HUDEP-2 (cell line): ENCODE results near the gene KLK13.

ENCODE experiments used
- DNase-seq, 76 experiments: peaks; one replicate each; lab custom pipeline; 2025; ENCODE audit not compliant: unreplicated experiment in 76 of 76; lab: John Stamatoyannopoulos, UW

Gene KLK13

DNA sequence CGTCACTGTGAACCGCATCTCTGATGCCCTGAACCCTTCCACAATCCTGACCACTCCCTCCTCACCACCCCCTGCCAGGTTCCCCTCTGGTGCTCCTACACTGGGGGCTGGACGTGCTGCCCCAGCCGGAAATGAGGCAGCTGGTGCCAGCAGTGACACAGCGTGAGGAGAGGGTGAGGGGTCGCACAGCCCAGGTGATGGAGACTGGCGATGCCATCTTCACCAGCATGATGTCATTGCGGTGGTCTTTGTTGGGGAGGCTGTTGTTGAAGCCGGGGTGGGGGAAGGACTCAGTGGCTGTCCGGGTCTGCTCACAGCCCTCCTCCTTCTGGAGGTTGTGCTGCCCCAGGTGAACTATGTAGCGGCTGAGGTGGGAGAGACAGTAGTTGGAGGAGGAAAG is 40.9 kb downstream of the KLK13 start:
- no peak for DNase-seq

DNA sequence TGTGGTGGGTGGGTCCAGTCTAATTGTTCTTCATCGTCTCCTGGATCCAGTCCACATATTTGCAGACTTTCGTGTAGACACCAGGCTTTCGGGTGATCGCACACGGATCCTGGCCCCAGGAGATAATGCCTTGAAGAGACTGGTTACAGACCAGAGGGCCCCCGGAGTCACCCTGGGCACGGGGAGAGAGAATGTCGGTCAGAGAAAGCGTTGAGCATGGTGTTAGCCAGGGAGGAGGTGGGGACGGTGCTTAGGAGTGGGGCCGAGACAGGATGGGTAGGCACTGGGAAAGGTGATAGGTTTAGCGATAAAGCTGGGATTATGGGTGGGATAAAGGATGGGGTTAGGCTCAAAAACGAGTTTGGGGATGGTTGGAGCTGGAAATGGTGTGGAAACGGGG is 42.4 kb downstream of the KLK13 start:
- DNase-seq = no peak

DNA sequence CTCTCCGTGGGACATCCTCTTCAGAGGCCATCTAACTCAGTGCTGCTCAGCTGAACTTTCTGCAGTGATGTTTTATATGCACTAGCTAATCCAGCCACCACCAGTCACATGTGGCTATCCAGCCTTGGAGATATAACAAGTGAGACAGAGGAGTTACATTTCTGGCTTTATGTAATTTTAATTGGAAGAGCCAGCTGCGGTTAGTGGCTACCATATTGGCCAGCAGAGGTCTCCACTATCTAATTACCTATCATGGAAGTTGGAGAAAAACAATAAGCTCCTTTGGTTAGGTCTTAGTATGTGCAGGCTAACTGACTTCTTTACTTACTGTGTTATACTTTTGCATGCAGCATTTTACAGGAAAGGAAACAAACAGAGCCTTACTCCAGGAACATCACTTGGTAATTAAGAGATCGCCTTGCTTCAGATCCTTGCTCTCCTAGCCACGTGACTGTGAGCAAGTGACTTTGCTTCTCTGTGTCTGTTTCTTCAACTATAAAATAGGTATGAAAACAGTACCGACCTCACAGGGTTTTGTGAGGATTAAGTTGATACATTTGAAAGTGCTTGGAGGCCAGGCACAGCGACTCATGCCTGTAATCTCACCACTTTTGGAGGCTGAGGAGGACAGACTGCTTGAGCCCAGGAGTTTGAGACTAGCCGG is 43.8 kb downstream of the KLK13 start:
- DNase-seq = peak in 27 of 76 experiments; percentile 2 to 64 (median 26)

DNA sequence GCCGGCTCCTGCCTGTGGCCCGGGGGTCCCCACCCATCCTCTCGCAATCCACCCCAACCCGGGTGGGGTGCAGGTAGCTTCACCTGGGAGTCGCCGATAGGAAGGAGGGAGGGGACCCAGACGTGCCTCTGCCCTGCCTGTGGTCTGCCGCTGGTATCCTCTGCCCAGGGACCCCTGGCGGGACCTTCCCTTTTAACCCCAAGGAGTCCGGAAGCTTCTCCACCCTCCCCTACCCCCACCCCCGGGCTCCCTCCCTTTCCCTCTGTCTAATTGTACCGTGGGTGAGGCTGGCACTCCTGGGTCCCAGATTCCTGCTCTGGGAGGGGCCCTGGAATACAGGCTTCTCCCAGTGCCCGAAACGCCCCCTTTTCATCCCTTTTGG is 45.4 kb downstream of the KLK13 start, which contains the start of gene KLK10:
Gene KLK10, minus strand, starts transcription at position 166 of the 382 bp plus-strand sequence. CDS start 579 bp downstream, outside the sequence.
- DNase-seq = no peak

DNA sequence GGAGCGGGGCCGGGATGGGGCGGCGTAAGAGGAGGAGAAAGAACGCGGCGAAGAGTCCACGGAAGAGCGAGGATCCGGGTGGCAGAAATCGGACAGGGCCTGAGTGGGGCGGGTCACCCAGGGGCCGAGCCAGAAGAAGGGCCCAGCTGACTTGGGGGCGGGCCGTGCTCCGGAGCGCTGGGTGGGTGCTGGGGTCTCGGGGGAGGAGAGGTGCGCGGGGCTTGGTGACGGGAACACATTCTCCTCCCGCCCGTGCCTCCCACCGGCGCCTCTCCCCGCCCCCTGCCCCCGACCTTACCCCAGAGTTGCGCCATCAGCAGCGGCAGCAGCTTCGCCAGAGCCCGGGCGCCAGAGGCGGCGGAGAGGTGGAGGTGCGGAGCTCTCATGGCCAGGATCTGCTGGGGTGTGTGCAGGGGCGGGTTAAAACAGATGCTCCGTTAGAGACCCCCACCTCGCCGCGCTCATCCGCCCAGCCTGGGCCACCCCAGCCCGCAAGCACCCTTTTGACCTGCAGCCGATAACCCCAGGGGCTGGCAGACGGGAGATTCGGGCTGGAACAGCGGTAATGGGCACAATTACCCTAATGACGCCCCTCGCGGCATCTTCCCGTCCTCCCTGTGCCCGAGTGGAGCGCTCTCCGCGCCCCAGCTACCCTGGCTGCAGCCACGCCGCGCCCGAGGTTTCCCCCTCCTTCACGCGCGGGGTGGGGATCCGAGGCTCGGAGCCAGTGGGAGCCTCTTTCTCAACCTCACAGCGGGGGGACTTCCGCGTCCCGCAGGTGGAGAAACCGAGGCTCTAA is 45.9 kb downstream of the KLK13 start:
- peak in 1 of 76 experiments; percentile 5 for DNase-seq

DNA sequence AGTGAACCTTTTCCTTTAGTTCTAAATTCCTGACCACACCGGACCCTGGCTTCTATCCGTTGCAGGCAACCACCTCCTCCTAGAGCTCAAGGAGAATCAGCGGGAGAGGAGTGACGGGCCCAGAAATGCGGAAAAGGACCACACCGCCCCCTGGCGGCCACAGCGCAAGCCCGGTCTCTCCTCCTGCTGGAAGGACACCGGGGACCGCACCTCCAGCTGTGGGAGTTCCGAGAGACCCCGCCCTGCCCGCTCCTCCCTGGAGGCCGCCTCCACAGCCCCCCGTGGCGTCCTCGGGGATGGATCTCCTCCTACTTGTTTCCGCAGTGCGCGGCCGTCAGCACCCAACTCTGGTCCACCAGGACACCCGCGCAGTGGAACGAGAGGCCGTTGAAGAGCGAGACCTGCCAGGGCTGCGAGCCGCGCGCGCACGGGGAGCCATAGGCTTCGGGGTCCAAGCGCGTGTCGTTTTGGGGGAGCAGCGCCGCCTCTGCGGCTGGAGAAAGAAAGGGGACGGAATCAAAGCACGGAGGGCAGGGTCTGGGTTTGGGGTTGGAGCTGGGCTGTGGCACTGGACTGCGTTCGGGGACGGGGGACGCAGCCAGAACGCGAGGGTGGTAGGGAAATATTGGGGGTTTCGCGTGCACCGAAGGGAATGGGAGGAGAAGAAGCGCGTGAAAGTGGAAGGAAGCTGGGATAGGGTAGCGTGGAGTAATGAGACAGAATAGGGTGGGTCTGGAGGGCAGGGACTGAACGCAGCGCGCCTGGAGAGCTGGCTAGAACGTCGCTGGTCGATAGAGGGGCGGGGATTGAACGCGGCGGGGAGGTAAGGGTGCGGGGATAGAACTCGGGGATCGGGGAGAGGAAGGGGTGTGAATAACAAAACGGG is 47.9 kb downstream of the KLK13 start:
- DNase-seq = peak in 59 of 76 experiments; percentile 5 to 76 (median 52)

DNA sequence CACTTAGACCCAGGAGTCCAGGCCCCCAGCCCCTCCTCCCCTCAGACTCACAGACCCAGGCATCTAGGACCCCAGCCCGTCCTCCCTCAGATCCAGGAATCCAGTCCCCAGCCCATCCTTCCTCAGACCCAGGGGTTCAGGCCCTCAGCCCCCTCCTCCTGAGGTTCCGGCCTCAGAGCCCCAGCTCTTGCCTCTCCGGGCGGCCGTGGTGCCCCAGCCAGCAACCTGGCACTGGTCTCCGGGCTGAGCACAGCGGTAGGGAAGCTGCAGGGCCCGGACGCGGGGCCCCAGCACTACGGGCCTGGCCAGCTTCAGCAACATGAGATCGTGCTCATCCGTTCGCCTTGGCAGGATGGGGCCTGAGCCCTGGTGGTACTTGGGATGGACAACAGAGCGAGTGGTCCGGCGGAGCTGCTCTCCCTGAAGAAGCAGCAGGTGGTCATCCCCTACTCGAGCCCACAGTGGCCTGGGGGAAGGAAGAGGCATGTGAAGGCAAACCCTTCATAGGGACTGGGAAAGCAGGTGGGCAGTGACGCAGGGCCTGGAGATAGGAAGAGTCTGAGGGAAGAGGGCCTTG is 49.1 kb downstream of the KLK13 start:
- no peak for DNase-seq

DNA sequence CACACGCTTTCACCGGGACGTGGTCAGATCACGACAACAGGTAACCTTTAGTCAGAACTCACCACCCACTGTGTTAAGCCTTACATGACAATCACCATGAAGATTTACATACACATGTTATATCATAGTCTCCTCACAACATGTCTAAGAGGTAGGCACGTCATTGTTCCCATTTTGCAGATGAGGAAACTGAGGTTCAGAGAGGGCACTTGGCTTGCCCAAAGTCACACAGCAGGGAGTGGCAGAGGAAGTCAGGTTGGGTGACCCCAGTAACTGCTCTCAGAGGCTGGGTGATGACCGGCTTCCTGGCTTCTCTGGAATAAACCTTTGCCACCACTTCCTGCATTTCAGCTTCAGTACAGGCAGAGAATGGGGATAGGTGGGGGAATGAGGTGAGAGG is 50.6 kb downstream of the KLK13 start:
- DNase-seq = no peak

DNA sequence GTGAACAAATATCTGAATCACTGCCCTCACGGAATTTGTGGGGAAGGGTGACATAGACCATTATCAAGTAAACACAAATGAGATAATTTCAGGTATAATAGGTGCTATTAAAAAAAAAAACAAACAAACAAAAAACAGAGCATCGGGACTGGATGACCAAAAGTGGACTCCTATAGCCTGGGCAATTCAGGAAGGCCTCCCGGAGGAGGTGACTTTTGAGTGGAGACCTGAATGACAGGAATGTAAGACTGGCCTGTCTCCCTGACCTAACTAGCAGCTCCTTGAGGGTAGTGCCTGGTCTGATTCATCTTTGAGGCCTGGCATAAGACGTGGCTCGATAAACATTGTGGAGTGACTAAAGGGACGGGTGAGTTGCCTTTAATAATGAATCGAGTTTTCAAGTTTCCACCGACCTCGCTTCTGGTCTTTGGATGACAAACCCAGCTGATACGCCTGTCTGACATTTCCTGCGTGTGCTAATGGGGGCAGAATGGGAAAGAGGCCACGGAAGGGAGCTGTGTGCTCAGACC is 52.2 kb downstream of the KLK13 start:
- DNase-seq = no peak

DNA sequence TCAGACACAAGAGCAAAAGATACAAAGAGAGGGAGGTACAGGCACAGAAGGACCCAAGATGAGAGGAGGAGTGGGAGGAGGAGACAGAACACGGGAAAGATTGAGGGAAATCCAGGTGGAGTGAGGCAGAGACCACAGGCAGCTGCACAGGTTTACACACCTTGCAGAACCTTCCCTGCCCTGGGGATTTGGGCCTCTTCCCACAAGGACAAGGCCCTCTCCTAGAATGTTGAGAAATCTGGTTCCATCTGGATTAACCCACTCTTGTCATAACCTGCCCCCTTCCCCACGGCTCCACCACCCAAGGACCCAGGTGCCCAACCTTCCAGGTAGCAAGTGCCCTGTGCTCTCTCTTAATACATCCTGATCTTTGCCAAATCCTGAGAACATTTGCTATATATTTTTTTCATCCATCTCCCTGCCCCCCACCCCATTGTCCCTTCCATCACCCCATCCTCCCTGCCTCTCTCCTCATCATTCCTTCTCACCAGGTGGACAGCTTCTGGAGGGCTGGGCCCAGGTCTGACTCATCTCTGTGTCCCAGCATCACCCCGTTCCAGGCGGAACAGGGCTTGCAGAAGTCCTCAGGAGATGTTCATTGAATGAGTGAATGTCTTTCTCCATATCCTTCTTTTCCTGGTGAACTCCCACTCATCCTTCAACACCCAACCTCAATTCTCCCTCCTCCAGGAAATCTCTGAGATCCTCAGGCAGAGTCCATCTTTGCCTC is 54.7 kb downstream of the KLK13 start:
- no peak for DNase-seq

DNA sequence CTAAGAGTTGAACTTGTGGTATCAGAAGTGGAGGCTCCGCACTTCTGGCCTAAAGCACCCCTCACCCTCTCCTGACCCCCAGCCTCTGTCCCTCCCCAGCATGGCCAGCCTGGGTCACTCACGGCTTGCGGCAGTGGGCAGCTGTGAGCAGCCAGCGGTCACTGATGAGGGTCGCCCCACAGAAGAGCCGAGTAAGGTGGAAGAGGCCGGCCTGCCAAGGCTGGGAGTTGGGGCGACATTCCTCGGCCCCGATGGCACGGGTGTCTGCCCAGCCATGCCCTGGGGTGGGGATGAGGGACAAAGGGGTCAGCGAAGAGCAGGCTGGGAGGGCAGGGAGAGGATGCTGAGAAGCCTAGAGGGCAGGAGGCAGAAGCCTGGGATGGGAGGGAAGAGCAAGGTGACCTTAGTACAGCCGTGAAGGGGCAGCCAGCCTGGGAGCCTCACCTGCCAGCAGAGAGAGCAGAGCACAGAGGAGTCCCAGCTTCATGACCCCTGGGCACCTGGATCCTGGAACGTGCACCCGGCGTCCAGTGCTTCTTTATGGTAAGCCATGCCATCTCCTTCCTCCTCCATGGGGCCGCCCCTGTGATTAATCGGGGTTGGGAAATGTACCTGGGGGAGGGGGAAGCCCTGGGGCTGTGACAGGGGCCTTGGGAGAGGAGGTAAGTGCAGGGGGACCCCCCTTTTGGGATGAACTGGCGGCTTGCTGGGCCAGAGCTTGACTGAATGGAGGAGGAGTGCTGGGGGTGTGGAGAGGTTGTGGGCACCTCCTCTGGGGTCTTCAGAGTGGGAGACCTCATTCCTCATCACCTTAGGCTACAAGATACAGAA is 55.6 kb downstream of the KLK13 start:
- DNase-seq = no peak

DNA sequence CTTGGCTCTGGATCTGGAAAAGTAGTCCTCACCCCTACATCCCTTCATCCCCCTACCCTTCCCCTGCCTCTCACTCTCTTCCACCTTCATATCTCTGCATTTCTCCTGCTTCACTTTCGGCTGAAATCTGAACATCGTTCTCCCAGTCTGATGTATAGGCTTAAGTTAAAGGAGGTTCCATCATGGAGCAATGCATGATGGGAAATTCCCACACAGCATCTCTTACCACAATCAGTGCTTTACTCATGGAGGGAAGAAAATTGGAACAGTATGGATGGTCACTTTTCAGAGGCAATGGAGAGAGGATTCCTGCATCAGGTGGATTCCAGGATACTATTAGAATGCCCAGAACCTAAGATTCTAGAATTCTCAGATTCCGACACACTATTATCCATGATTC is 57.4 kb downstream of the KLK13 start:
- DNase-seq = no peak

DNA sequence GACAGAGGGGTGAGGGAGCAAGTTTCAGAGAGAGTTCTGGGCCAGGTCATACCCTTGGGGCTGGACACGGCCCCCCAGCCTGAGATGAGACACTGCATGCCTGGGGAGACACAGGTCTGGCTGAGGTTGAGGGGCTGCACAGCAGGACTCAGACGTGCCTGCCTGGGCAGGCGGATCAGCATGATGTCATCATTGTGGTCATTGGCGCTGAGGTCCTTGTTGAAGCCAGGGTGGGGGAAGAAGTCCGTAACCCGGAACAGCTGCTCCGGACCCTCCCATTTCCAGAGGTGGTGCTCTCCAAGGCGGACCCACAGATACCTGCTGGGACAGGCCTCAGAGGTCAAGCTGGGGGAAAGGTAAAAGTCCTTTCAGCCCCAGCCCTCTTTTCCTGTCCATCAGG is 58.5 kb downstream of the KLK13 start:
- DNase-seq = no peak
